ENCODE data around the gene ATN1. TPM values are rescaled to one million over a fixed set of nuclear protein-coding genes. Genes with fewer than 3 reads are reported as not detected.

ATN1 gene
- total and polyA plus RNA-seq, 2 of the 8 experiments (the other 6 are each of a cell fraction or from before 2014, with no cell fraction given), result 20.6 to 73.4 TPM

- no peak for TF ChIP-seq NRF1 (IDR thresholded peaks at IDR 0.05; ENCODE audit: low read depth, low read length)
- no peak for TF ChIP-seq CEBPB (IDR thresholded peaks at IDR 0.05; ENCODE audit: low read depth, low read length)
- no peak for TF ChIP-seq FOSL1 (IDR thresholded peaks at IDR 0.05; ENCODE audit: insufficient read depth, low read depth, low read length)
- peak; percentile 96 for TF ChIP-seq ASH2L (IDR thresholded peaks at IDR 0.05; ENCODE audit: low read length)
- 0 out of 2 replicates have a peak, but pooled peaks have one; percentile 39 for TF ChIP-seq SP1 (IDR thresholded peaks at IDR 0.05; ENCODE audit: low read depth, low read length)
- TF ChIP-seq RXRA (IDR thresholded peaks at IDR 0.05; ENCODE audit: insufficient read depth, low read depth, low read length), result no peak
- no peak for TF ChIP-seq KDM5A (IDR thresholded peaks at IDR 0.05; ENCODE audit: low read length)
- TF ChIP-seq EGR1 (IDR thresholded peaks at IDR 0.05; ENCODE audit: borderline replicate concordance, low read depth, low read length), result peak; percentile 92
- peak; percentile 75 for TF ChIP-seq MAX (IDR thresholded peaks at IDR 0.05)
- TF ChIP-seq SIX5 (IDR thresholded peaks at IDR 0.05; ENCODE audit: low read depth, low read length), result no peak
- peak; percentile 64; the same call in 1 of the 2 replicates for TF ChIP-seq TAF1 (IDR thresholded peaks at IDR 0.05; ENCODE audit: low read depth, low read length)
- no peak for TF ChIP-seq SP4 (IDR thresholded peaks at IDR 0.05; ENCODE audit: low read length)
- TF ChIP-seq RAD21 (IDR thresholded peaks at IDR 0.05 in 1 of 2, conservative IDR thresholded peaks at IDR 0.05 in 1 of 2; ENCODE audit: low read depth in 2 of 2, low read length in 2 of 2), result peak in 1 of 2 experiments; percentile 8; a peak in 1 of 4 replicates
- 0 out of 2 replicates have a peak, but pooled peaks have one; percentile 31 for TF ChIP-seq CREB1 (IDR thresholded peaks at IDR 0.05)
- peak; percentile 70 for TF ChIP-seq CHD2 (IDR thresholded peaks at IDR 0.05; ENCODE audit: low read length)
- TF ChIP-seq NANOG (IDR thresholded peaks at IDR 0.05; ENCODE audit: insufficient read depth, low read depth, low read length, poor library complexity, severe bottlenecking), result peak; percentile 26
- no peak for TF ChIP-seq JUN (IDR thresholded peaks at IDR 0.05; ENCODE audit: low read depth, low read length)
- peak; percentile 22; the same call in 1 of the 2 replicates for TF ChIP-seq PHF8 (conservative IDR thresholded peaks at IDR 0.05; ENCODE audit: low read depth, low read length)
- no peak; the same call in 1 of the 2 replicates for TF ChIP-seq BRCA1 (IDR thresholded peaks at IDR 0.05; ENCODE audit: low read depth, low read length)
- no peak for TF ChIP-seq CBX5 (IDR thresholded peaks at IDR 0.05; ENCODE audit: low read depth, low read length)
- no peak for TF ChIP-seq GABPA (IDR thresholded peaks at IDR 0.05; ENCODE audit: borderline replicate concordance, insufficient read depth, low read length)
- no peak for TF ChIP-seq KDM1A (IDR thresholded peaks at IDR 0.05; ENCODE audit: borderline replicate concordance, low read length)
- TF ChIP-seq RNF2 (IDR thresholded peaks at IDR 0.05; ENCODE audit: borderline replicate concordance, low read depth, low read length, missing control alignments, poor library complexity, severe bottlenecking), result no peak
- TF ChIP-seq BACH1 (IDR thresholded peaks at IDR 0.05; ENCODE audit: low read length), result no peak
These were observed at the start of gene ATN1 (continued) for GRCh38 chr12:6927379-6928021.

All from H1 (cell line).